ENCODE results near the gene DOLPP1.

DNA sequence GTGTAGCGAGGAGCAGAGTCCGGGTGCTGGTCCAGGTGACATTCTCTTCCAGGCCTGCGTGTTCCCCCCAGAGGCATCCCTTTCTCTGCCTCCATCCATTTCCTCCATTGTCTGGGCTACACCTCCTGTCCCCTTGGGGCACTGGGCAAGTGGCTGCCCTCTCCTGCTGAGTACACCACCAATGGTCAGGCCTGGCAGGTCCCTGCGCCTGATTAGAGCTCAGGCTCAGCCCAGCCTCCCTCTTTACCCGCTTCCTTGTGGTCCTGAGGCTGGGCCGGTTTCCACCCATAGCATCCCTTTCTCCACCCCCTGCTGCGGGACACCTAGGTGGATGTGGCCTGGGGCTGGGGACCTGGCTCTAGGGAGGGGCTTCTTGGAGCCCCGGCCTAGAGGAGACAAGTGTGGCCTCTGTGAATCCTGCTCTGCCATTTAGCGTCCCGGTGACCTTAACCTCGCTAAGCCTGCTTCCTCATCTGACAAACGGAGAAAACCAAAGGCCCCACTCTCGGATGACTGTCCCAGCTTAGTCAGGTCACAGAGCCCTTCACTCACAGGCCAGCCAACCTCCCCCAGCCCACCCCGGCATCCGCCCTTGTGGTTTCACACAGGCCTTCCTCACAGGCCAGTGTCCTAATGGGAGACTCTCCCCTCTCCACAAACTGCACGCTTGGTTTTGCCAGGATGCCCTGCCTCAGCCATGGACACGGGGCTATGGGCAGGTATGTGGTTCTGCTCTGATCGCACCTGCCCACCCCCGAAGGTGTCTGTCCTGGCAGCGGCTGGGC, 12.9 kb downstream of the DOLPP1 start:
- TF ChIP-seq, protein P1, sequence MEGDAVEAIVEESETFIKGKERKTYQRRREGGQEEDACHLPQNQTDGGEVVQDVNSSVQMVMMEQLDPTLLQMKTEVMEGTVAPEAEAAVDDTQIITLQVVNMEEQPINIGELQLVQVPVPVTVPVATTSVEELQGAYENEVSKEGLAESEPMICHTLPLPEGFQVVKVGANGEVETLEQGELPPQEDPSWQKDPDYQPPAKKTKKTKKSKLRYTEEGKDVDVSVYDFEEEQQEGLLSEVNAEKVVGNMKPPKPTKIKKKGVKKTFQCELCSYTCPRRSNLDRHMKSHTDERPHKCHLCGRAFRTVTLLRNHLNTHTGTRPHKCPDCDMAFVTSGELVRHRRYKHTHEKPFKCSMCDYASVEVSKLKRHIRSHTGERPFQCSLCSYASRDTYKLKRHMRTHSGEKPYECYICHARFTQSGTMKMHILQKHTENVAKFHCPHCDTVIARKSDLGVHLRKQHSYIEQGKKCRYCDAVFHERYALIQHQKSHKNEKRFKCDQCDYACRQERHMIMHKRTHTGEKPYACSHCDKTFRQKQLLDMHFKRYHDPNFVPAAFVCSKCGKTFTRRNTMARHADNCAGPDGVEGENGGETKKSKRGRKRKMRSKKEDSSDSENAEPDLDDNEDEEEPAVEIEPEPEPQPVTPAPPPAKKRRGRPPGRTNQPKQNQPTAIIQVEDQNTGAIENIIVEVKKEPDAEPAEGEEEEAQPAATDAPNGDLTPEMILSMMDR (IDR thresholded peaks at IDR 0.05; ENCODE audit: low read depth, low read length, poor library complexity, severe bottlenecking) = no peak
- no peak for TF ChIP-seq EZH2phosphoT487 (IDR thresholded peaks at IDR 0.05; ENCODE audit: borderline replicate concordance, low read length)
